Testis (tissue), 3 donors: ENCODE measurements around the gene GNAO1. TPM values are rescaled to one million over a fixed set of nuclear protein-coding genes. Genes with fewer than 3 reads are reported as not detected.

ENCODE experiments used
- DNase-seq: peaks from one replicate; pipeline ENCODE4 v3.0.0-alpha.2; 2019
- H3K27ac ChIP-seq, 2 donors: fragments of 200-600 bp; sonication (generic); one replicate each; pipeline ENCODE4 v1.5.1; 2019
- H3K27me3 ChIP-seq: fragments of 200-600 bp; sonication (generic); one replicate; pipeline ENCODE4 v1.5.1; 2019
- H3K36me3 ChIP-seq: fragments of 200-600 bp; sonication (generic); one replicate; pipeline ENCODE4 v1.5.1; 2017; ENCODE audit warnings: low read depth; ENCODE audit errors: missing control alignments
- H3K4me1 ChIP-seq: fragments of 200-600 bp; sonication (generic); one replicate; pipeline ENCODE4 v1.5.1; 2019
- H3K4me3 ChIP-seq, 2 donors: fragments of 200-600 bp; sonication (generic); one replicate each; pipeline ENCODE4 v1.5.1; 2017 to 2019
- H3K9me3 ChIP-seq: fragments of 200-600 bp; sonication (generic); one replicate; pipeline ENCODE4 v1.5.1; 2017
- CTCF ChIP-seq, 3 experiments: fragments of 450-650 bp in 2 of 3; fragments of 200-600 bp in 1 of 3; sonication (generic) in 1 of 3; IDR thresholded peaks; one replicate each; pipeline ENCODE4 v1.5.1; 2016 to 2019; ENCODE audit warnings: antibody characterized with exemption in 3 of 3, mild to moderate bottlenecking in 2 of 3, moderate library complexity in 1 of 3
- POLR2A ChIP-seq: fragments of 450-650 bp; IDR thresholded peaks from one replicate; pipeline ENCODE4 v1.6.1; 2017; ENCODE audit warnings: antibody characterized with exemption, mild to moderate bottlenecking, moderate library complexity
- WGBS, 2 donors: methylation state at CpG; one replicate each; pipeline ENCODE4 v1.1.5; 2018; 5-methylcytosine and 5-hydroxymethylcytosine counted together
- intact Hi-C: fragments of 100-400 bp; cut with DNase I; formaldehyde crosslinking; loops from one replicate; pipeline ENCODE4 v1.15.1; 2023; ENCODE audit warnings: low total_unique reads
- polyA plus RNA-seq: library from polyadenylated mRNA; stranded (reverse); fragments of 350-450 nt; fragmentation: Illumina TruSeq; extraction: RNeasy Lipid Tissue Mini Kit (QIAGEN cat#74804); gene quantifications from one replicate; pipeline ENCODE4 v1.2.3, GENCODE V29; 2014; ENCODE audit warnings: low read depth, low replicate concordance; ENCODE audit not compliant: insufficient read depth
- total RNA-seq, 2 donors: library from RNA; depleted of rRNA; stranded (reverse); fragments of >200 nt; gene quantifications; one replicate each; pipeline ENCODE4 v1.2.3, GENCODE V29; 2016

The GNAO1 gene
- total and polyA plus RNA-seq, 3 donors from 2014 or later: 28.6 to 37.1 (median 33.3) TPM

GRCh38 chr16:56368545-56368944 lies 177.3 kb downstream of the GNAO1 start:
- H3K27me3 ChIP-seq: no peaks in the 10 kb centered on the region
- peaks cover 22% of the 10 kb centered on the region for H3K4me1 ChIP-seq
- DNase-seq: no peak
- no peak for TF ChIP-seq CTCF (IDR thresholded peaks at IDR 0.05)
- no peak for TF ChIP-seq POLR2A
- H3K27ac ChIP-seq: no peak overlapping the region
- WGBS, 2 donors: 89 to 98% methylated on average over 2 of the region's 2 CpGs
- no peaks in the 10 kb centered on the region for H3K9me3 ChIP-seq
- no peaks in the 10 kb centered on the region for H3K36me3 ChIP-seq
- intact Hi-C loops: no loop called here
- no peak overlapping the region for H3K4me3 ChIP-seq

- no peaks in the 10 kb centered on the region for H3K36me3 ChIP-seq
Observed at GRCh38 chr16:56369202-56369601, 177.9 kb downstream of the GNAO1 start.

GRCh38 chr16:56370185-56370874 lies 179.0 kb downstream of the GNAO1 start:
- Histone ChIP-seq H3K9me3 (no peaks in the 10 kb centered on the region), H3K4me1 (peaks cover 22% of the 10 kb centered on the region), H3K27ac (peak overlapping the region in 1 of 2 donors; percentile 64), H3K4me3 (no peak overlapping the region), H3K36me3 (no peaks in the 10 kb centered on the region), H3K27me3 (no peaks in the 10 kb centered on the region)
- intact Hi-C loops: no loop called here
- DNase-seq: no peak
- WGBS, 2 donors: 56 to 77% methylated on average over 2 of the region's 2 CpGs
- TF ChIP-seq CTCF (IDR thresholded peaks at IDR 0.05) (no peak), POLR2A (no peak)

More at GRCh38 chr16:56369202-56369601, 177.9 kb downstream of the GNAO1 start:
- Histone ChIP-seq H3K27ac (no peak overlapping the region), H3K4me3 (no peak overlapping the region), H3K9me3 (no peaks in the 10 kb centered on the region), H3K27me3 (no peaks in the 10 kb centered on the region), H3K4me1 (peaks cover 22% of the 10 kb centered on the region)
- no peak for DNase-seq
- no peak for TF ChIP-seq POLR2A
- intact Hi-C loops: no loop called here
- 92 to 96% methylated on average over 5 of the region's 5 CpGs for whole genome bisulfite sequencing, 2 donors

GRCh38 chr16:56370875-56371659 lies 179.8 kb downstream of the GNAO1 start:
- Histone ChIP-seq H3K27ac (peak overlapping the region in 1 of 2 donors; percentile 64), H3K9me3 (no peaks in the 10 kb centered on the region), H3K4me3 (no peak overlapping the region), H3K27me3 (no peaks in the 10 kb centered on the region), H3K36me3 (no peaks in the 10 kb centered on the region), H3K4me1 (peaks cover 22% of the 10 kb centered on the region)
- DNase-seq: no peak
- TF ChIP-seq POLR2A: no peak
- TF ChIP-seq CTCF (IDR thresholded peaks at IDR 0.05): no peak
- intact Hi-C loops: no loop called here
- 35 to 38% methylated on average over 6 of the region's 6 CpGs for WGBS, 2 donors

GRCh38 chr16:56371660-56371937 lies 180.3 kb downstream of the GNAO1 start:
- intact Hi-C loops: no loop called here
- 50 to 57% methylated on average over 1 of the region's 1 CpG for WGBS, 2 donors
- Histone ChIP-seq H3K27me3 (no peaks in the 10 kb centered on the region), H3K36me3 (no peaks in the 10 kb centered on the region), H3K27ac (peak overlapping the region in 1 of 2 donors; percentile 64), H3K9me3 (no peaks in the 10 kb centered on the region), H3K4me3 (no peak overlapping the region), H3K4me1 (peaks cover 22% of the 10 kb centered on the region)
- TF ChIP-seq POLR2A (no peak), CTCF (IDR thresholded peaks at IDR 0.05) (no peak)
- DNase-seq: no peak
